Gastroesophageal sphincter (tissue), 3 donors: Measurements from ENCODE around the gene MAN1A1.

ENCODE experiments used
- CTCF ChIP-seq, 4 experiments: fragments of 200-600 bp in 2 of 4; fragments of 450-650 bp in 2 of 4; sonication (generic) in 1 of 4; IDR thresholded peaks; one replicate each; pipeline ENCODE4 v1.5.1; 2017 to 2019; ENCODE audit warnings: antibody characterized with exemption in 4 of 4, mild to moderate bottlenecking in 2 of 4, moderate library complexity in 2 of 4
- EP300 ChIP-seq: sonication (generic); formaldehyde crosslinking; IDR thresholded peaks from one replicate; pipeline ENCODE4 v1.6.1; 2017; ENCODE audit warnings: antibody characterized with exemption, mild to moderate bottlenecking
- POLR2A ChIP-seq, 2 donors: fragments of 450-650 bp; IDR thresholded peaks; one replicate each; pipeline ENCODE4 v1.6.1; 2017; ENCODE audit warnings: antibody characterized with exemption in 2 of 2, mild to moderate bottlenecking in 2 of 2, moderate library complexity in 1 of 2
- POLR2AphosphoS5 ChIP-seq: sonication (generic); formaldehyde crosslinking; IDR thresholded peaks from one replicate; pipeline ENCODE4 v1.6.1; 2017; ENCODE audit warnings: antibody characterized with exemption

GRCh38 chr6:119183457-119183856, 166.1 kb downstream of the MAN1A1 start:
- TF ChIP-seq CTCF (IDR thresholded peaks at IDR 0.05) (no peak), EP300 (no peak), POLR2A (IDR thresholded peaks at IDR 0.05) (no peak), POLR2AphosphoS5 (no peak)
